Stimulated activated CD8-positive, alpha-beta memory T cell treated with anti-CD3 and anti-CD28 coated beads, Interleukin-2, amount 100 ng/mL, for 48 hours (primary cell): Measurements from ENCODE around the gene TMEM179.

ENCODE experiments used
- DNase-seq, 2 donors: peaks; one replicate each; pipeline ENCODE4 v3.0.0-alpha.2; 2020; ENCODE audit warnings: low read depth in 2 of 2

TMEM179 gene

DNA sequence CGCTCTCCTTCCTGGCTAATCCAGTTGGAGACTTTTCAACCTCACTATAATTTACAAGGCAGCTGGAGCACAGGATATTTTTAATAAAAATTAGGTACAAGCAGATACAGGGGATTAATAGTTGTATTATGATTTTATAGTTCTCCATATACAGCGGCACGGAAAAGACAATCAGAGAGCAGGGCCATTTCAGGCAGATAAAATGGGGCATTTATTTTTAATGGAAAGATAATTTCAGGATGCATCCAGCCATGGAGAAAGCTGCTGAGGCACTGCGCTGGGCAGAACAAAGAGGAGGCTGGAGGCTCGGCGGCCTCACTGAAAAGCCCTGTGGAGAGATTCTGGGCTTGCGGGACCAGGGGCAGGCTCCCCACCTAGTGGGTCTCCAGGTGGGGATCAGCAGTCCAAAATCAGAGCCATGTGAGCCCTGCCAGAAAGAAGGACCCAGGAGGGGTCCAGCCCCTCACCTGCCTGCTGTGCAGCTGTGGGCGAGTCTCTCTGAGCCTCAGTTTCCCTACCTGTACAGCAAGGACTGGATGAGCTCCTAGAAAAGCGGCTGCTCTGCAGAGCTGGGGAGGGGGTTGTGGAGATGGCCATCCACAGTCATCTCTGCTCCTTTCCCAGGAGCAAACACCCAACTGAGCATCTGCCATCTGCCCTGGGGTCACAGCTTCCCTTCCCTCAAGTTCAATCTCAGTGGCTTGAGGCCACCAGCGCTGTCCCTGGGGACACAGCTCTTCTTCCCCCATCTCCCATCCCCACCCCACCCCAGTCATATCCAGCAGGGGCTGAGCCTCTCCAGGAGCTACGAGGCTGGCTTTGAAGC is 48.9 kb downstream of the TMEM179 start:
- no peak for DNase-seq

GRCh38 chr14:104554608-104555429 is 49.8 kb downstream of the TMEM179 start:
- no peak for DNase-seq

DNA sequence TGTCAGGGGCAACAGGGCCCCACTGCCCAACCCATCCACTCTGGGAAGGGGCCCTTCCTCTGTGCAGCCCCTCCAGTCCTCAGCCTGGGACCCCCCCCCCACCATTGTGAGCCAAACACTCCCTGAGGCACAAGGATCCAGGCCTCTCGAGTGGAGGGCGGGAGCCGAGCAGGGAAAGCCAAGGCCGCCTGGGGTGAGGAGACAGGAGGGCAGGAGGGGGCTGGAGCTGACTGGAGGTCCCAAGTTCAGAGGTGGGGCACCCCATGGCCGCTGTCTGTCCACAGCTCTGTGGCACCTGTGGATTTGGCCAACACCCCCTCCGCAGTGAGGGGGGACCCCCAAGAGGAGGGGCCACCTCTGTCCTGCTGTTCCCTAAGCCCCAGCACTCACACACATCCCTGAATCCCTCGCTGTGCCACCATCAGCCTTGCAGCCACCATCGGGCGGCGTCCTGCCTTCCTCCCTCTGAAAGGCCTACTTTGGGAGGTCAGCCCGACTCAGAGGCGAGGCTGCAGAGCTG is 50.4 kb downstream of the TMEM179 start:
- no peak for DNase-seq

GRCh38 chr14:104553166-104554087 is 51.1 kb downstream of the TMEM179 start:
- no peak for DNase-seq

GRCh38 chr14:104552738-104553125 is 51.8 kb downstream of the TMEM179 start:
- DNase-seq, result no peak

DNA sequence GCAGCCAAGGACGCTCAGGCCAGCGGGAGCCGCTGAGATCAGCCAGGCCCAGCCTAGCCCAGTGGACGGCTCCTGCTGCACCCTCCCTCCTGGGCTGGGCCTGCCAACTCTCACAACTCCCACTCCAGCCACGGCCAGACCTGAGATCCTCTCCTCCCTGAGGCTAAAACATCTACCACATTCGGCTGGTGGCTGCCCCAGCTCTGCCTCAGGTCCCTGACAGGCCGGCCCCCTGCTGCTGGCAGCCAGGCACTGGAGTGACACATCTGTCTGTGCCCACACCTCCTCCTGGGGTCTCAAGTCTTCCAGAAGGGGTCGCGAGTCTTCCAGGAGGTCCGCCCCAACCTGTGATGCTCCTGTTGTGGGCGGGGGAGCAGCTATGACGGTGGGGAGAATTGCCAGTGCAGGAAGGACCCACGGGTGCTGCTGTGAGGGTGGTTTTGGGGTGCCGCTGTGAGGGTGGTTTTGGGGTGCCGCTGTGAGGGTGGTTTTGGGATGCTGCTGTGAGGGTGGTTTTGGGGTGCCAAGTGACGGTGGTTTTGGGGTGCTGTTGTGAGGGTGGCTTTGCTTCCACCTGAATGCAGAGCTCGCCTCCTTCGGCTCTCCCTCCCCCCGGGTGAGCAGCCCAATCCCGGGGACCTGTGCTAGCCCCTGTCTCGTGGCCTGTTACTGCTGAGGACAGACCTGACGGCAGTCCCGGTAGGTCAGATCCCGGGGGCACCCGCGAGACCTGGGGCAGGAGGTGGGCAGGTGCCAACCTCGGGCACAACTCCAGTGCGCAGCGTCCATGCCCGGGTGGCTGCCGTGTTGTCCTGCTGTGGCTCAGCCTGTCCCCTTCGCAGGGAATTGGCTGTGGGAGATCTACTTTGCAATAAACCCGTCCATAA is 52.5 kb downstream of the TMEM179 start:
- no peak for DNase-seq

DNA sequence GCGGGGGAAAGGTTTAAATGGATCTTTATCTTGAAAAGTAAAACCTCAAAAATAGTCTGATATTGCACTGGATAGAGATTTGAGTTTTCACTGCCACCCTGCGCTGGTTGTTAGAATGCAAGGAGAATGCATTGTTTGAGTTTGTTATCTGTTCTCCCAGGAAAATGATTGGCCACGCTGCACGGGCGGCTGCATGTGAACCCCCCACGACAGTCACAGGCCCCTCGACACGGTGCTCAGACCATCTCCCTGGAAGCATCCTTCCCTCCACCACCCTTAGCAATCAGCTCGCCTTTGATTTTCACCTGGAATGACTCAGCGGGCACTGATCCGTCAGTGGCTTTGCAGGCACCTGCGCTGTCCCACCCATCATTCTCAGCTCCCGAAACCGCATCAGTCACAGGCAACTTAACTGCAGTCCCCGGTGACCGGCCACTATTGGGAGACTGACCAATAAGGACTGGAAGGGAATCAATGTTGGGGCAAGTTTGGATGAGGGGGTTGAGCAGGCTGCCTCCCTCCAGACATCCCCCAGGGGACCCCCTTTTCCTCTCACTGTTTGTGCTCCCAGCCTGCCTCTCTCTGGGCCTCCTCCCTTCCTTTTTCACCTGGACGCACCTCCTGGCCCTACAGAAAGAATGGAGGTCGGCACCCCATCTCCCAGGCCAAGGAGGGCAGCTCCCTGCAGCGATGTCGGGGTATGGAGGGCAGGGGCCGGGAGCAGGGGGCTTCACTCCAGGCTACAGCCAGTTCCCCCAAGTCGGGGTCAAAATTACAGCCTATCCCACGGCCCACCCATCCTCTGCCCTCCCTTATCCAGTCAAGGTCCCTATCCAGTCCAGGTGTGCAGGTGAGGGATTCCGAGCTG is 53.5 kb downstream of the TMEM179 start:
- no peak for DNase-seq

DNA sequence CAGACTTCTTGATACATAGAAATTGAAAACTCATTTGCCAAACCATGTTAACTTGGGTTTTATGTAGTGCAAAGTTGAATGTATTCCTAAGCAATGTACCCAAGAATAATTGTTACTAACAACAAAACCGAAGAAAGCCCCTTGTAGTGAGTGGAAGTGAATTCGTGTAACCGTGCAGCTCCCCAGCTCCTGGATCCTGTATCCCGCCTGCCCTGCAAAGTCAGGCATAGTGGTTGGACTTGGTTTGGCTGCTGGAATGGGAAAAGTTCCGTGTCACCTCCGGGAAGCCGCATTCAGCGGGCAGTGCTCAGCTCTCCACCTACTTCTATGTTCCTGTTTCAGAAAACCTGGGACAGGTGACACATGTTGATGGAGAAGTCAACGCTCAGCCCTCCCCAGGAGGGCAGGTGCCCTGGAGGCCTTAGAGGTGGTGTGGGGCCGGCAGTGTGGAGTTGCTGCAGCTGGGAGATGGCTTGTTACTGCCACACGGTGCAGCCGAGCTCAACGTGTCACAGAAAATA is 54.2 kb downstream of the TMEM179 start:
- no peak for DNase-seq

DNA sequence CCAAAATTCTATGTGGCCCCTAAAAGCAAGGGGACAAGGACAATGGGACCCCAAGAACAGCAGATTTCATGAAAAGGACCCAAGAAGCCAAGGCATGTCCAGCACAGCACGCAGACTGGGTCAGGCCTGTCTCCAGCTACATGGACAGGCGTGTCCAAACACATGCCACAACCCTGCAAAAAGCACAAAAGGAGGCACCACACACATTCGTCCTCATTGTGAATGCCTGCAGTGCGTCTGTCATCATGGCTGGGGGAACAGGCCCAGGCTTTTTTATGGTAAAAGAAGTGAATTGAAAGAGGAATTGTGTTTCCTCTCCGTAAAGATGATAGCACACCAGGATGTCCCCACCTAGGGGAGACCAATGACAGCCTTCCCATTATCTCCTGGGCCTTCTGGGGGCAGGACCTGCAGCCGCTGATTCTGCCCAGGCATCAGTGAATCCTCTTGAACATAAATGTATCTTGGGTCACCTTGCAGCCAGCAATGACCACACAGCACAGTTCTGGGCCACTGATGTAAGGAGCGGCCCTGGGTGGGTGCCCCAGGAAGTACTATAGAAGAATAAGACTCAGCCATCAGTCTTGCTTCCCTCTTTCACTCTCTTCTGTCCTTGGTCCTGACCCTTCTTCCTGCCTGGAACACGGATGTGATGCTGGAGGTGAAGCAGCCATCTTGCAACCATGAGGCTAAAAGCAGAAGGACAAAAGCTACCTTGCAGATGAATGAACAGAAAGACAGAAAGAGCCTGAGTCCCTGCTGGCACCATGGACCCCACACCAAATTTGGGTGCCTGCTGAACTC is 54.8 kb downstream of the TMEM179 start:
- DNase-seq, result no peak

- no peak for DNase-seq
Observed at GRCh38 chr14:104548802-104549535, 55.6 kb downstream of the TMEM179 start.

GRCh38 chr14:104547998-104548700 is 56.4 kb downstream of the TMEM179 start:
- DNase-seq, result no peak

DNA sequence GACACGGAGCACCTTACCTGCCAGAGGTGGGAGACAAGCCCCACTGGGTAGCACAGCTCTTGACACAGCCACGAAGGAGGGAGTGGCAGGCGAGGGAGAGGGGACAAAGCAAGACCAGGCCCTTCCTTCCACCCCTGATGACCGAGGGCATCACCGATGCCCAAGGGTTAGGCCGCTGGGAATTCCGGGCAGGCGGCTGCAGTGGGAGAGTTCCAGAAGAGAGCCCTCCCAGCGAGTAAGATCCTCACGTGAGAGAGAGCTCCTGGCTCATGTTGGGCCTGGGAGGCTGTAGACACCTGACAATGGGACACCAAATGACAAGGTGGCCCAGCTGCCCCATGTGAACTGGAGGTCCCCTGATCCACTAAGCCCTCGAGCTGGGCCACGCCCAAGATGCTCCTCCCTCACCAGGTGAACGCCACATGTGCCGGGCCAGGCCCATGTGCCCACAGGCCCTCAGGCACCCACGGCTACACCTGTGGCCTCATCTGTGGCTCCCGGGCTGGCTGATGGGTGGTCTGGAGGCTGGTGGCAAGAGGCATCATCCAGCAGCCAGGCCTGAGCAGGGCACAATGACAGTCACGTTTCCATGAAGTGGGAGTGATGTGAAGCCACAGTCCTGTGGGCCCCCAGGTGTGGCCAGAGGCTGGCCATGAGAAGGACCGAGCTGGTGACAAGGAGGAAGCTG is 57.1 kb downstream of the TMEM179 start:
- DNase-seq, result no peak

DNA sequence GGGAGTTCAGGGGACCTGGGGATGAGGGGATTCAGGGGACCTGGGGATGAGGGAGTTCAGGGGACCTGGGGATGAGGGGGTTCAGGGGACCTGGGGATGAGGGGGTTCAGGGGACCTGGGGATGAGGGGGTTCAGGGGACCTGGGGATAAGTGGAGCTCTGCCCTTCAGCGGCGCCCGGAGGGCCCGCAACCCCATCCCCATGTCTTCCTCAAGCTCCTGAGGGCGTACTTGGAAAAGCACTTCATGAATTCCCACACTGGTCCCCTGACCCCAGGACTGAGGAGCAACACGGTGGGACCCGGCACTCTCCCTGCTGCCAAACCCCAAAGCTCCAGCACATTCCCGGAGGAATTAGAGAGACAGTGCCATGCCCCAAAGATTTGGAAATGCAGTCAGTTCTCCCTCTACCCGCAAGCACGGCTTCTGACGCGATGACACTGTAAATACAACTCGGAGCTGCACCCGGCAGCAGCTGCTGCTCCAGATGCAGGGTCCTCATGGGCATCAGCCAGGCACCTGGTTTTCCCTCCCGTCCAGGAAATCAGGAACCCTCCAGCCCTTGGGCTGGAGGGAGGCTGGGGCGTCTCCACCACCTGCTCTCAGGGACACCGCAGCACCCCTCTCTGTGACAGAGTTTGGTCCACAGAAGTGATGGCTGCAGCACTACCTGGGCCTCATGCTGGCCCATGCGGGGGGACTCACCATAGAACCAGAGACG is 57.8 kb downstream of the TMEM179 start:
- no peak for DNase-seq

DNA sequence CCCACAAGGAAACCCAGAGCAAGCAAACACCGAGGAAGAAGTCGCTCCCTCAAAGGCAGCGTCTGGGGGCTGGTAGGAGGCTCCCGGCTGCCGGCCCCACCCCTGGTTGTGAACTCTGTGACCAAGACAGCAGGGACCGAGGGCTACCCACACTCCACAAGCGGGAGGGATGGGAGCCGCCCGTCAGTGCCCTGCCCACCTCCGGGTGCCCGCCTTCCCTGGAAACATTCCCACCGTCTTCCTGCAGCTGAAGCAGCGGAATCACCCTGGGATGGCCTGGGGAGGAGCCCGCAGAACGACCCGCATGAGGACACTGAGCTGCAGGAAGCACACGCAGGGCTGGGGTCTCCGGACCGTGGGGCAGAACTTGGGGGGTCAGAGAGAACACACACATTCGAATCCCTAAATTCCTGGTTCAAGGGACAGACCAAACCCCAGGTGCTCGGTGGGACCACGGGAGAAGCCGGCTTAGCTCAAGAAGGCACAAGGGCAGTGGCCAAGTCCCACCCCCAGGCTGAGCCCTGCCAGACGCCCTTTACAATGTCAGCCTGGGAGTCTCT is 58.5 kb downstream of the TMEM179 start:
- DNase-seq, result no peak

DNA sequence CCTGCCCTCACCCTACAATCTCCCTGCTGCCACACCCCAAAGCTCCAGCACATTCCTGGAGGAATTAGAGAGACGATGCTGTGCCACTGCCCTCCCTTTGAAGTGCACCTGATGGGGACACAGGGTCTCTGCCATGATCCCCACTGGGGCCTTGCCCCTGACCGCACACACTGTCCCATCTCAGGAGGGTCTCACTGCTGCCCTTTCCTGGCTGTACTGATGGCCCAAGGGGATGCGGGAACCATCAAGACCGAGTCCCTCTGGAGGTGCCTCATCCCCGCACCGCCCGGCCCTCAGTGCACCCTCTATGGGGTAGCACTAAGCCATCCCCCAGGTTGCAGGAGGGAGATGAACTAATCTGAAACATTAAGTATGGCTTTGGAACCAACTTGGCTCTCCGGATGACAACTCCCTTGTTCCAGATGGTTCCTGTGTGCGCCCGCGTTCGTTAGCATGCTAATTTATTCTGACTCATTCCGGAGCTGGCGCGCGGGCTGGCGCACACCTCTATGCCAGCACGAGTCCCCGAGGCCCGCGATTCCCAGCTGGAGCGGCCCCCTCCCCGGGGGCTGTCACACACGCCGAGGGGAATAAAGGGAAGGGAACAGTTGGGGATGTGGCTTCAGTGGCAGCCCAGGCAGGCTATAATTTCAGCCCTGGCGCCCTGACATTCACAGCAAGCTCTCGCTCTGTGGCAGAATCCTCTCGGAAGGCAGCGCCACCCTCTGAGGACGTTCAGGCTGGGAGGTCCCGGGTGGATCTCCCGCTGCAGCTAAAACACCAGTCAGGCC is 59.2 kb downstream of the TMEM179 start:
- DNase-seq, result no peak
